ENCODE data around the gene MRPS18B. TPM values are rescaled to one million over a fixed set of nuclear protein-coding genes. Genes with fewer than 3 reads are reported as not detected.

MRPS18B gene
- total RNA-seq, result 48.9 TPM
- long read RNA-seq, transcript MRPS18B-206 (7 exons, 1,532 nt), result major isoform, 78 of 96 reads
- long read RNA-seq, partial matches to known transcripts, result 2 of 96 reads
- long read RNA-seq, other reads (novel, unspliced or antisense), result 16 of 96 reads

DNA sequence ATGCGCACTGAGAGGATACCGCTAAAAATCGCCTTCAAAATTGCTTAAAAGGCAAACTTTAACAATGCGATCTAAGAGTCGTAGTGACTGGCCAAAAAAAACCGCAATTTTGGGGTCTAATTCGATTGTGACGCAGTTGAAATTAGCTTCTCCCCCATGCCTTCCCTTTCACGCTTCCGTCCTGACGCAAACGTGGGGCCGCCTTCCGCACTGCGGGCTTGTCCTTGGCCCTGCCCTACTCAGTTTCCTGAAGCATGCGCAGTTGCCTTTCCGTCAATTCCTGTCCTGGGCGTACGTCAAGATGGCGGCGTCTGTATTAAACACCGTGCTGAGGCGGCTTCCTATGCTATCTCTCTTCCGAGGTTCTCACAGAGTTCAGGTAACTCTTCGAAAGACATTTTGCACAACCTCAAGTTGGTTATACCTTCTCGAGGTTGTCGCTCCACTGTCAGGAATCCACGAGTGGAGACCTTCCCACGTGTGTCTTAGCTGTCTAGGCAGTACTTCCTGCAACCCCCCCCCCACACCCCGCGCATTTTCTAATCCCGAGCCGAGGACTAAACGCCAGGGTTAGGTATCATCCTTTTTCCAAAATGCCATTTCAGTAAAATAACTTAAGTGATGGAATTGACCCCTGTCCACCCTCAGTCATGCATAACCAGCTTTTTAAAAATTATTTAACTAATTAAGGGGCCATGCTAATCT lies at the start of gene MRPS18B:
Gene MRPS18B (plus strand): TSS at position 276 of the 705 bp plus-strand sequence. CDS start 26 bp downstream, at position 302.
- TF ChIP-seq, protein P1, sequence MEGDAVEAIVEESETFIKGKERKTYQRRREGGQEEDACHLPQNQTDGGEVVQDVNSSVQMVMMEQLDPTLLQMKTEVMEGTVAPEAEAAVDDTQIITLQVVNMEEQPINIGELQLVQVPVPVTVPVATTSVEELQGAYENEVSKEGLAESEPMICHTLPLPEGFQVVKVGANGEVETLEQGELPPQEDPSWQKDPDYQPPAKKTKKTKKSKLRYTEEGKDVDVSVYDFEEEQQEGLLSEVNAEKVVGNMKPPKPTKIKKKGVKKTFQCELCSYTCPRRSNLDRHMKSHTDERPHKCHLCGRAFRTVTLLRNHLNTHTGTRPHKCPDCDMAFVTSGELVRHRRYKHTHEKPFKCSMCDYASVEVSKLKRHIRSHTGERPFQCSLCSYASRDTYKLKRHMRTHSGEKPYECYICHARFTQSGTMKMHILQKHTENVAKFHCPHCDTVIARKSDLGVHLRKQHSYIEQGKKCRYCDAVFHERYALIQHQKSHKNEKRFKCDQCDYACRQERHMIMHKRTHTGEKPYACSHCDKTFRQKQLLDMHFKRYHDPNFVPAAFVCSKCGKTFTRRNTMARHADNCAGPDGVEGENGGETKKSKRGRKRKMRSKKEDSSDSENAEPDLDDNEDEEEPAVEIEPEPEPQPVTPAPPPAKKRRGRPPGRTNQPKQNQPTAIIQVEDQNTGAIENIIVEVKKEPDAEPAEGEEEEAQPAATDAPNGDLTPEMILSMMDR (IDR thresholded peaks at IDR 0.05), result no peak
- peak; percentile 99 for DNase-seq
- Histone ChIP-seq H3K36me3 (peaks cover 46% of the 10 kb centered on the region), H3K27ac (peak within 1 kb of the TSS; percentile 99), H3K4me1 (peaks cover 28% of the 10 kb centered on the region), H3K4me3 (peak within 1 kb of the TSS; percentile 70), H3K9me3 (no peaks in the 10 kb centered on the region), H3K27me3 (no peaks in the 10 kb centered on the region)
- intact Hi-C loops (cut with DNase I), result no loop called here
- peak; percentile 87 for ATAC-seq

DNA sequence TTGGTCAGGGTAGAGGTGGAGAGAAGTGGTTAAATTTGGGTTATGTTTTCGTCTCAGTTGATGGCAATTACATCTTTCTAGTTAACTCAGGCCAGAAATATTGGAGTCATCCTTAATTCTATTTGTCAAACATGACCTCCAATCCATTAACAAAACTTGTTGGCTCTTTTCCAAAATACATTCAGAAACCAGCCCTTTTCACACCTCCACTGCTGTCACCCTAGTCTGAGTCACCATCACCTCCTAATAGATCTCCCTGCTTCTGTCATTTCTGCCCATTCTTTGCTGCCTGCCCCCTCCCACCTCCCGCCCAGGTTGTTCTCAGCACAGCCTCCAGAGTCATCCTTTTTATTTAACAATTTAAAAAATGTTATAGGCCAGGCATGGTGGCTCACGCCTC lies 49.4 kb upstream of the MRPS18B start:
- Histone ChIP-seq H3K9me3 (no peaks in the 10 kb centered on the region), H3K27me3 (no peaks in the 10 kb centered on the region), H3K4me3 (no peak overlapping the region), H3K4me1 (peaks cover 24% of the 10 kb centered on the region), H3K36me3 (peaks cover 1% of the 10 kb centered on the region), H3K27ac (no peak overlapping the region)
- DNase-seq (no peak), ATAC-seq (no peak)
- TF ChIP-seq, protein P1 (IDR thresholded peaks at IDR 0.05), result no peak
- intact Hi-C loops (cut with DNase I), result no loop called here

DNA sequence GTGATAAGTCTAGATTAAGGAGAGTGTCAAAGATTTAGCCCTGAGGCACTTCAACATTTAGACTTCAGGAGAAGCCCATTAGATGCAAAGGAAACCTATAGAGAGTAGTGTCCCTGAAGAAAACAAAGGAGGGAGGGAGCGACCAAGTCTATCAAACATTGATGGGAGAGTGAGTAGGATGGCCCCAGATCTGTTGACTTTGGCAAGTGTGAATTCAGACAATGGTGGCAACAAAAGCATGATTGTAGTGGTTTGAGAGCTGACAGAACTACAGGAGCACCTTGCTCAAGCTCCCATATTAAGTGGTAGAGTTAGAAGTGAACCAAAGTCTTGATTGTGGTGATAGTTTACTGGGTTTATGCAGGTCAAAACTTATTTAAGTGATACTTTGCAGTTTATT lies 47.4 kb upstream of the MRPS18B start:
- ATAC-seq, result no peak

DNA sequence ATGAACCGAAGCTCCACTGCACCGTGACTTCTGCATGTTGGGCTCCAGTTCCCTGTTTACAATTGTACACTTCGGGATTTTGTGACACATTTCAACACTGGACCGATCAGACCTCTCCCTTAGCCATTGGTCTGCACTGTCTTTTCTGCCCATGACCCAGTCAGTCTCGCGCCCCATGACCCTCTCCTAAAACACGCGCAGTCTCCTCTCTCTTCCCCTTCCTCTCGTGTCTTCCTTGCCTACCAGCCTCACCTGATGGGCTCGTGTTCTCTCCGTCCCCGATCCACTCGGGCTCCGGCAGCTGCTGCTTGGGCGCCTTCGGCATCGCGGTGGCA lies 46.9 kb upstream of the MRPS18B start:
- Histone ChIP-seq H3K4me1 (peaks cover 29% of the 10 kb centered on the region), H3K27ac (peak overlapping the region; percentile 90), H3K36me3 (peaks cover 6% of the 10 kb centered on the region), H3K9me3 (no peaks in the 10 kb centered on the region), H3K27me3 (no peaks in the 10 kb centered on the region), H3K4me3 (peak overlapping the region; percentile 63)
- TF ChIP-seq, protein P1 (IDR thresholded peaks at IDR 0.05), result no peak
- DNase-seq (no peak), ATAC-seq (peak; percentile 52)
- intact Hi-C loops (cut with DNase I), result no loop called here

More for the DNA sequence above, 47.4 kb upstream of the MRPS18B start:
- peak overlapping the region; percentile 63 for H3K4me3 ChIP-seq
- H3K36me3 ChIP-seq, result peaks cover 2% of the 10 kb centered on the region
- no peaks in the 10 kb centered on the region for H3K9me3 ChIP-seq
- peak overlapping the region; percentile 90 for H3K27ac ChIP-seq
- no peaks in the 10 kb centered on the region for H3K27me3 ChIP-seq
- H3K4me1 ChIP-seq, result peaks cover 29% of the 10 kb centered on the region
- intact Hi-C loops (cut with DNase I), result no loop called here
- DNase-seq, result no peak
- TF ChIP-seq, protein P1 (IDR thresholded peaks at IDR 0.05), result no peak

DNA sequence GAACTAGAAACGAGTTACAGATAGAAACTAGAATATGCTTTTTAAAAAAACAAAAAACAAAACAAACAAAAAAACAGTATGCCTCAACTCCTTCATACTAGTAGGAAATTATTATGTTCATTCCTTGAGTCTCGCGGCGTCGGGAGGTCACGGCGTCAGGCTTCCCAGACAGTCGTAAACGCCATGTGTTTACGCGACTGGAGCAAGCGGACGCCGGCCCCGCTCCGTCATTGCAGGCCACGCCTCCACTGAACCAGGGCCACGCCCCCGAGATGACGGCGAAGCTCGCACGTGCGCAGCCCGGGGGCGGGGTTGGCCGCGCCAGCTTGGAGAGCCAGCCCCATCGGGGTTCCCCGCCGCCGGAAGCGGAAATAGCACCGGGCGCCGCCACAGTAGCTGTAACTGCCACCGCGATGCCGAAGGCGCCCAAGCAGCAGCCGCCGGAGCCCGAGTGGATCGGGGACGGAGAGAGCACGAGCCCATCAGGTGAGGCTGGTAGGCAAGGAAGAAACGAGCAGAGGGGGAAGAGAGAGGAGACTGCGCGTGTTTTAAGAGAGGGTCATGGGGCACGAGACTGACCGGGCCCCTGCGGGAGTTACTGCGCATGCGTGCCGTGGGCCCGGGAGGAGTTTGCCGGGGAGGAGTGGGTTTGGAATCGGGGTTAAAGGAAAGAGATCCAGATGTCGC lies 46.4 kb upstream of the MRPS18B start, which contains the start of gene ABCF1:
Gene ABCF1 (plus strand): TSS at position 368 of the 687 bp plus-strand sequence. CDS start 46 bp downstream, at position 414.
- H3K4me1 ChIP-seq, result peaks cover 29% of the 10 kb centered on the region
- TF ChIP-seq, protein P1 (IDR thresholded peaks at IDR 0.05), result no peak
- H3K36me3 ChIP-seq, result peaks cover 9% of the 10 kb centered on the region
- no peaks in the 10 kb centered on the region for H3K27me3 ChIP-seq
- peak; percentile 100 for ATAC-seq
- intact Hi-C loops (cut with DNase I), result no loop called here
- no peaks in the 10 kb centered on the region for H3K9me3 ChIP-seq
- DNase-seq, result peak; percentile 100
- H3K4me3 ChIP-seq, result peak within 1 kb of the TSS; percentile 63
- peak within 1 kb of the TSS; percentile 90 for H3K27ac ChIP-seq
